NCI-H446 (cell line): Measurements from ENCODE around the gene KLHL40.

ENCODE experiments used
- DNase-seq, 2 experiments: peaks; one replicate each; lab custom pipeline; 2025; lab: John Stamatoyannopoulos, UW

KLHL40 gene

GRCh38 chr3:42690766-42691680, 5.7 kb downstream of the KLHL40 start:
- DNase-seq, result no peak

GRCh38 chr3:42691816-42692666, 6.7 kb downstream of the KLHL40 start:
- DNase-seq, result no peak

- no peak for DNase-seq
Observed at GRCh38 chr3:42692667-42693529, 7.6 kb downstream of the KLHL40 start.

GRCh38 chr3:42693530-42693930, 8.2 kb downstream of the KLHL40 start:
- DNase-seq, result no peak

- no peak for DNase-seq
Observed at GRCh38 chr3:42694366-42694765, 9.0 kb downstream of the KLHL40 start.

GRCh38 chr3:42696356-42697288, 11.3 kb downstream of the KLHL40 start:
- no peak for DNase-seq

- no peak for DNase-seq
Observed at GRCh38 chr3:42697289-42698051, 12.1 kb downstream of the KLHL40 start.

- no peak for DNase-seq
Observed at GRCh38 chr3:42698216-42698910, 13.0 kb downstream of the KLHL40 start.

GRCh38 chr3:42698911-42699230, 13.5 kb downstream of the KLHL40 start:
- DNase-seq, result no peak

GRCh38 chr3:42699511-42699971, 14.2 kb downstream of the KLHL40 start:
- DNase-seq, result no peak

- DNase-seq, result no peak
Observed at GRCh38 chr3:42700366-42701288, 15.3 kb downstream of the KLHL40 start.

GRCh38 chr3:42701371-42702065, 16.2 kb downstream of the KLHL40 start:
- DNase-seq, result no peak

GRCh38 chr3:42702066-42702951, 17.0 kb downstream of the KLHL40 start, which contains the start of gene HHATL:
Gene HHATL (minus strand): TSS chr3:42702798. CDS start chr3:42700826, 1,972 bp downstream.
- DNase-seq, result no peak

- no peak for DNase-seq
Observed at GRCh38 chr3:42702982-42703694, 17.8 kb downstream of the KLHL40 start.

GRCh38 chr3:42703695-42704025, 18.3 kb downstream of the KLHL40 start:
- DNase-seq, result no peak
